AG09309 (cell line): ENCODE data around the gene CHRND.

Source experiments
- DNase-seq: peaks from one replicate; pipeline ENCODE4 v3.0.0-alpha.2; 2010; ENCODE audit warnings: low read depth
- H3K4me3 ChIP-seq: 2 replicates; pipeline ENCODE4 v1.5.1; 2011; ENCODE audit warnings: mild to moderate bottlenecking, low read depth, low read length, moderate library complexity; ENCODE audit not compliant: control insufficient read depth
- CTCF ChIP-seq: IDR thresholded peaks from 2 replicates; pipeline ENCODE4 v1.5.1; 2011; ENCODE audit warnings: mild to moderate bottlenecking, low read depth, low read length, inconsistent platforms; ENCODE audit not compliant: insufficient read depth, control insufficient read depth; ENCODE audit errors: missing control alignments

The CHRND gene

GRCh38 chr2:232492963-232493700 is 32.8 kb upstream of the CHRND start:
- no peak overlapping the region for H3K4me3 ChIP-seq
- DNase-seq = no peak
- no peak for TF ChIP-seq CTCF

GRCh38 chr2:232493701-232494474 is 32.1 kb upstream of the CHRND start:
- DNase-seq = no peak

GRCh38 chr2:232494542-232494941 is 31.4 kb upstream of the CHRND start:
- H3K4me3 ChIP-seq = no peak overlapping the region
- TF ChIP-seq CTCF = no peak
- no peak for DNase-seq

More at GRCh38 chr2:232493701-232494474, 32.1 kb upstream of the CHRND start:
- no peak overlapping the region for H3K4me3 ChIP-seq
- no peak for TF ChIP-seq CTCF

- TF ChIP-seq CTCF = no peak
- no peak overlapping the region for H3K4me3 ChIP-seq
- DNase-seq = no peak
Measured at GRCh38 chr2:232495292-232495691, 30.7 kb upstream of the CHRND start.

GRCh38 chr2:232496501-232497270 is 29.3 kb upstream of the CHRND start:
- no peak for DNase-seq
- H3K4me3 ChIP-seq = no peak overlapping the region
- TF ChIP-seq CTCF = no peak

GRCh38 chr2:232497348-232497747 is 28.6 kb upstream of the CHRND start:
- no peak for TF ChIP-seq CTCF
- no peak for DNase-seq
- no peak overlapping the region for H3K4me3 ChIP-seq
